HG03135 (cell line): ENCODE measurements around the gene CAPN1.
"Not testable (repeated sequence)": the region's sequence is repeated elsewhere in the genome, so short reads cannot be mapped to it uniquely, and the experiment has no call there.

Experiments
- ATAC-seq: cut with Tn5 transposase; IDR thresholded peaks from one replicate; pipeline ENCODE4 v1.9.1; 2021; ENCODE audit warnings: mild to moderate bottlenecking, moderate library complexity; ENCODE audit not compliant: unreplicated experiment

The CAPN1 gene

GRCh38 chr11:65215441-65216076, 33.8 kb downstream of the CAPN1 start:
- ATAC-seq, result no peak

GRCh38 chr11:65216830-65217229, 35.1 kb downstream of the CAPN1 start:
- ATAC-seq, result no peak

GRCh38 chr11:65217441-65218423, 36.0 kb downstream of the CAPN1 start:
- no peak for ATAC-seq

- ATAC-seq, result no peak
Observed at GRCh38 chr11:65218446-65218845, 36.7 kb downstream of the CAPN1 start.

- no peak for ATAC-seq
Observed at GRCh38 chr11:65219930-65220213, 38.1 kb downstream of the CAPN1 start.

GRCh38 chr11:65221026-65221425, 39.3 kb downstream of the CAPN1 start:
- no peak for ATAC-seq

- ATAC-seq, result no peak
Observed at GRCh38 chr11:65223011-65223410, 41.3 kb downstream of the CAPN1 start.

- no peak for ATAC-seq
Observed at GRCh38 chr11:65224930-65225278, 43.2 kb downstream of the CAPN1 start.

- ATAC-seq, result no peak
Observed at GRCh38 chr11:65225279-65226102, 43.8 kb downstream of the CAPN1 start.

GRCh38 chr11:65226103-65226442, 44.3 kb downstream of the CAPN1 start:
- ATAC-seq, result no peak

- no peak for ATAC-seq
Observed at GRCh38 chr11:65227879-65228278, 46.2 kb downstream of the CAPN1 start.

GRCh38 chr11:65236194-65237059, 54.7 kb downstream of the CAPN1 start:
- no peak for ATAC-seq

- not testable (repeated sequence) for ATAC-seq
Observed at GRCh38 chr11:65238302-65238701, 56.6 kb downstream of the CAPN1 start.

- no peak for ATAC-seq
Observed at GRCh38 chr11:65241134-65241533, 59.4 kb downstream of the CAPN1 start.

- ATAC-seq, result no peak
Observed at GRCh38 chr11:65241692-65242091, 60.0 kb downstream of the CAPN1 start.

- no peak for ATAC-seq
Observed at GRCh38 chr11:65242389-65242788, 60.7 kb downstream of the CAPN1 start.

- ATAC-seq, result no peak
Observed at GRCh38 chr11:65243797-65244196, 62.1 kb downstream of the CAPN1 start.

- not testable (repeated sequence) for ATAC-seq
Observed at GRCh38 chr11:65245046-65245445, 63.3 kb downstream of the CAPN1 start.

GRCh38 chr11:65246506-65246905, 64.8 kb downstream of the CAPN1 start:
- no peak for ATAC-seq

GRCh38 chr11:65248184-65248710, 66.5 kb downstream of the CAPN1 start:
- not testable (repeated sequence) for ATAC-seq
